Subcutaneous adipose tissue (tissue), 4 donors: Measurements from ENCODE around the gene RIMS3. TPM values are rescaled to one million over a fixed set of nuclear protein-coding genes. Genes with fewer than 3 reads are reported as not detected.

Source experiments
- total RNA-seq, 4 donors: library from RNA; depleted of rRNA; stranded (reverse); fragments of >200 nt; gene quantifications; one replicate each; pipeline ENCODE4 v1.1.0, GENCODE V29; 2016
- TF ChIP-seq, protein P1 (sequence below): fragments of 450-650 bp; IDR thresholded peaks from one replicate; pipeline ENCODE4 v1.5.1; 2016; ENCODE audit warnings: low read depth, mild to moderate bottlenecking, control low read depth, antibody characterized with exemption, moderate library complexity

The RIMS3 gene
- total RNA-seq, 4 donors from 2014 or later: 0.33 to 2.7 (median 2.2) TPM

DNA sequence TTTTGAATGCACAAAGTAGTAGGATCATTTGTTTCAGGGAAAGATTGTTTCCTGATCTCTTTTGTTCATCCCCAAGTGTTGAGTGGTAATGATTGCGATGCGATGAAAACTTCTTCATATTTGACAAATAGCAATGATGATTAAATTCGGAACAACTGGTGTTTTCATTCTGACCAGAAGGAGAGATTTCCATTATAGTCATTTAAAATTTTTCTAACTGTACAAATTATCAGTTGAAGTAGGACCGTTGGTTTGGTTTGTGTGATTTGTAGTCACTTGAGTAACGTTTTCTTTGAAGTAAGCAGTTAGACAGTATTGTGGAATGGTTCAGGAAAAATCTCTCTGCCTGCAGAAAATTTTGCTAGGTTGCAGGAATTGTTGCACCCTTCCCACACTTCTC lies 32.0 kb upstream of the RIMS3 start:
- TF ChIP-seq, protein P1, sequence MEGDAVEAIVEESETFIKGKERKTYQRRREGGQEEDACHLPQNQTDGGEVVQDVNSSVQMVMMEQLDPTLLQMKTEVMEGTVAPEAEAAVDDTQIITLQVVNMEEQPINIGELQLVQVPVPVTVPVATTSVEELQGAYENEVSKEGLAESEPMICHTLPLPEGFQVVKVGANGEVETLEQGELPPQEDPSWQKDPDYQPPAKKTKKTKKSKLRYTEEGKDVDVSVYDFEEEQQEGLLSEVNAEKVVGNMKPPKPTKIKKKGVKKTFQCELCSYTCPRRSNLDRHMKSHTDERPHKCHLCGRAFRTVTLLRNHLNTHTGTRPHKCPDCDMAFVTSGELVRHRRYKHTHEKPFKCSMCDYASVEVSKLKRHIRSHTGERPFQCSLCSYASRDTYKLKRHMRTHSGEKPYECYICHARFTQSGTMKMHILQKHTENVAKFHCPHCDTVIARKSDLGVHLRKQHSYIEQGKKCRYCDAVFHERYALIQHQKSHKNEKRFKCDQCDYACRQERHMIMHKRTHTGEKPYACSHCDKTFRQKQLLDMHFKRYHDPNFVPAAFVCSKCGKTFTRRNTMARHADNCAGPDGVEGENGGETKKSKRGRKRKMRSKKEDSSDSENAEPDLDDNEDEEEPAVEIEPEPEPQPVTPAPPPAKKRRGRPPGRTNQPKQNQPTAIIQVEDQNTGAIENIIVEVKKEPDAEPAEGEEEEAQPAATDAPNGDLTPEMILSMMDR: no peak

DNA sequence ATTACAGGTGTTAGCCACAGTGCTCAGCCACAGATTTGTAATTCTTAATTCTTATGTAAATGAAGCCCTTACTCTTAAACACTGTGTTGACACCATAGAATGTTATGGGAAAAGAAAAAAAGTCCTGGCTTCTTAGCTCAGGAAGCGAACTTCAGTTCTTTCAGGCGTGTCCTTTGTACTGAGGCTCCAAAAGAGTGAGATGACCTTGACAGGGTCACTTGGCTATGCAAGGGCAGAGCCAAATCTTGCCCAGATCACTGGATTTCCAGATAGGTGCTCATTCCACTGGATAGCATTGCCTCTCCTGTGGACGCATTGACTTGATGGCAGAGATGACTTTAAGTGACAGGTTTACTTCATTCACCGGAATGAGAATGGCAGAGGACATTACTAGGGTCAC lies 30.8 kb upstream of the RIMS3 start:
- TF ChIP-seq, protein P1: no peak

DNA sequence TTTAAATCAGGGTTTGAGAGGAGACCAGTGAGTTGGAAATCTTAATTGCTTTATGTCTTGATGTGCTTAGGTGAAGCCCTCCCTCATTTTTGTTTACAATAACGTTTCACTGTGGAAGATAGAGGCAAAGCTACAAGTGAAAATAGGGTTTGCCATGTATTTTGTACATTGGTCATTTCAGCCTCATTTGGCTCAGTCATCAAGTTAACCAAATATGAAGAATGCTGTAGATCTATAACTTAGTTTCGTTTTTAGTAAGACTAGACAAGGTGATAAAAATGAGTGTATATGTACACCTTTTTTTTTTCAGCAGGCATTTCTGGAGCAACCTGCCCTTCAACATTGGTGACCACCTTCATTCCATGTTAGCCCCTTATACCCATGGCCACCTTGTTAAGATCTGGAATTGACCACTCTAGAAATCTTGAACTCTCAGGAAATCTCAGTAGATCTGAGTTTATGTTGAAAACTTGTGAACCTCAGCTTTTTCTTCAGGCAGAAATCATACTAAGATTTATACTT lies 28.9 kb upstream of the RIMS3 start:
- TF ChIP-seq, protein P1: no peak

DNA sequence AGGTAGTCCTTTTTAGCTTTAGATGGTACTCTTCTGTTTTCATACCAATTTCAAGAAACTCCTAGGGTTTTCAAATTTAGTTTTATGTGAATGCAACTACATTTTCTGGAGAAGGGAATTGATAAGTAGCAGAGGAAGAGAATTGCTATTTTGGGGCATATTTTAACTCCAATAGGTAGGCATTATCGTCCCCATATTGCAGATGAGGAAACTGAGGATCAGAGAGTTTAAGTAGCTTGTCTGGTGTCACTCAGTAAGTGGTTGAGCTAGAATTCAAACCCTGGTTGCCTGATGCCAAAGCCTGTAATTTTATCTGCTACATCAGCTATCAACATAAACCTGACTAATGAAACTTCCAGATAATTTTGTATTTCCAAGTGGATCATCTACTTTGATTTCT lies 27.9 kb upstream of the RIMS3 start:
- TF ChIP-seq, protein P1: no peak

DNA sequence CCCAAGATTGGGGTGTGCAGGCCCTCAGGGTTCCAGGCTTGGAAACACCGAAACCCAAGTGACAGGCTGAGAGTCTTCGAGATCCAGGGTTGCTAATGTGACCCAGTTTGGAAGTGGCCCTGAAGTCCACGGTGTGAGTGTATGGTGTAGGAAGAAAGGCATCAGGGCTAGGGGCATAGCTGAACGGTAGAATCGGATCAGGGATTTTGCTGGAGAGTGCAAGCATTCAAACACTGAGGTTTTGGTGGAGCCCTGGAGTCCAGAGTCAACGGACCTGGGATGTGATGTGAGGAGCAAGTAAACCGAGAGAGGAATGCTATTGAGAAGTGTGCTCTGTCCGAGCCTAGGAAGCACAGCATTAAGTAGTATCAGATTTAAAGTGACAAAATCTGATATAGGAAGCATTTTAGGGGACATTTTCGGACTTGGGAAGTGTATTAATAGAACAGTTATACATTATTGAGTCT lies 27.0 kb upstream of the RIMS3 start:
- TF ChIP-seq, protein P1: no peak

DNA sequence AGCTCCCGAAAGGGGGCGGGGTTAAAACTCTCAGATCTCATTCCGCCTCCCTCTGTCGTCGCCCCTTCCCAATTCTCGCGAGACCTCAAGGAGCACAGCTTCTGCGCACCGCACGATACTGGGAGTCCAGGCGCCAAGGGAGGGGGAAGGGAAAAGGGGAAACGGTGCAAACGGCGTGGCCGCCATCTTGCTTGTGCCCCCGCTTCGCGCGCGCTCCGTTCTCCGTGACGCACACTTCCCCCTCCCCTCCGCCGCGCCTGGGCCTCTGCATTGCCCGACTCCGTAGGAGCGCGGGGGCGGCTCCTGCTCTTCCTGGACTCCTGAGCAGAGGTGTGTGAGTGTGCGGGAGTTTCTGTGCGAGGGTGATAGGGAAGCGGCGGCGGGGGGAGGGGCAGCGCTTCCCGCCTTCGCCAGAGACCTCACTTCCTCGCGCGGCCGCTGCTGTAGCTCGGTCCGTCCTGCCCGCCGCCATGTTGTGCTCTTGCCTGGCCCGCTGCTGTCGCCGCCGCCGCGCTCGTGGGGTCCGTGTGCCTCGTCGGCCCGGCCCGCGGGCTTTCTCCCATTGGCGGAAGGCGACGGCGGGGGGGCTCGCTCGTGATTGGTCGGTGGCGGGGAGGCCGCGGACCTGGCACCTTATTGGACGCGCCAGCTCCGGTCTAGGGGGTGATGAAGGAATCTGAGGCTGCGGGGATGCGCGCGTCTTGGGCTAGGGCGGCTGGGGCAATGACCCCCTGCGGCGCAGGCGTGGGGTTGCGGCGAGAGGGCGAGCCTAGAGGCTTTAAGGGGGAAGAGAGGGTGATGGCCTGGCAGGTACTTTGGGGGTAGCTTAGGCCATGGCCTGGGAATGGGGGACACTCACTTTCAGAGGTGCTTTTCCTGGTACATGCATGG lies 26.3 kb upstream of the RIMS3 start, which contains the start of gene NFYC:
Gene NFYC (plus strand): TSS at position 167 of the 891 bp plus-strand sequence. CDS start 47,140 bp downstream, outside the sequence.
- TF ChIP-seq, protein P1: no peak

DNA sequence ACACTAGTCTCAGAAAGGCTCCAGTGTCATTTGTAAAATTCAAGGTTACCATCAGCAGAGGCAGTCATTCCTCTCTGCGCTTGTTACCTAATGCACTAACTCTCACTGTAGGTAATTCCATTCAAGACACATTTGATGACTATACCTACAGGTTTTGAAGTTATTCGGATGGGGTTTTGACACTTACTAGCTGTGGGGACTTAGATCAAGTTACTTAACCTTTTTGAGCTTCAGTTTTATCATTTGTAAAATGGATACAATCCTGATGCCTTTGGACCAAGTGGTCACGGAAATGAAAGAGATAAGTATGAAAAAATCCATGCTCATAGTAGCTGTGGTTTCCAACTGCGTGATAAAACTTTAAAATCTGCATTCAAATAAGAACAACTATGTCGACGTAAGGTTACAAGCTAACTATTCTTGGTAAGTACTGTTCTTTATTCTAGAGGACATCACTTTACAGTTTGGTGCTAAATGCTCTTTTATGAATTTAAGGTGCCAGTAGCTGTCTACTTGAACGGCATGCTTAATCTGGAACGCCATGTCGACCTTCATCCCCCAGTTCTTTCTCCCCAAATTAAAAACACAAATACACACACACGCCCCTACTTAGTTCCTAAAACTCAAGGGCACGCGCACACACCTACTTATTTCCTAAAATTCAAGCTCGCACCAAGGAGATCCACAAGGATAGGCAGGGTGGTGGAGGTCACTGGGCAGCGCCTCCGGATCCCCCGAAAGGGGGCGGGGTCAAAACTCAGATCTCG lies 25.5 kb upstream of the RIMS3 start:
- TF ChIP-seq, protein P1: no peak
